Neural cell (in vitro differentiated cells): ENCODE data around the gene AKAP6. TPM values are rescaled to one million over a fixed set of nuclear protein-coding genes. Genes with fewer than 3 reads are reported as not detected.

Experiments
- H2AFZ ChIP-seq: fragments of 200-600, 300-800 bp; sonication (generic), shearing (Covaris generic); 2 replicates; pipeline ENCODE4 v1.6.0; 2014; ENCODE audit warnings: low read depth, mild to moderate bottlenecking, antibody characterized with exemption, low read length, moderate library complexity
- H3F3A ChIP-seq: fragments of 200-600 bp; shearing (Covaris generic); 2 replicates; pipeline ENCODE4 v1.6.1; 2016; ENCODE audit warnings: mild to moderate bottlenecking, moderate library complexity, mixed read lengths, antibody characterized with exemption, low read length; ENCODE audit not compliant: insufficient read depth, poor library complexity, severe bottlenecking
- H3K27ac ChIP-seq: fragments of 200-600, 300-800 bp; sonication (generic), shearing (Covaris generic); 2 replicates; pipeline ENCODE4 v1.5.1; 2014; ENCODE audit warnings: mild to moderate bottlenecking, low read length, moderate library complexity
- H3K27me3 ChIP-seq: fragments of 300-800, 200-600 bp; sonication (generic), shearing (Covaris generic); 2 replicates; pipeline ENCODE4 v1.6.0; 2014; ENCODE audit warnings: mild to moderate bottlenecking, low read depth, low read length, moderate library complexity; ENCODE audit not compliant: insufficient read depth
- H3K36me3 ChIP-seq: fragments of 300-800, 200-600 bp; sonication (generic), shearing (Covaris generic); 2 replicates; pipeline ENCODE4 v1.5.1; 2014; ENCODE audit warnings: mild to moderate bottlenecking, antibody characterized with exemption, low read length, moderate library complexity; ENCODE audit not compliant: insufficient read depth
- H3K4me2 ChIP-seq: fragments of 300-800, 200-600 bp; sonication (generic), shearing (Covaris generic); 2 replicates; pipeline ENCODE4 v1.6.0; 2014; ENCODE audit warnings: mild to moderate bottlenecking, low read length
- H3K4me3 ChIP-seq: fragments of 300-800, 200-600 bp; sonication (generic), shearing (Covaris generic); 2 replicates; pipeline ENCODE4 v1.5.1; 2014; ENCODE audit warnings: mild to moderate bottlenecking, low read length, moderate library complexity
- H3K79me2 ChIP-seq: fragments of 200-600 bp; shearing (Covaris generic); replicated peaks from 2 replicates; pipeline ENCODE4 v1.6.0; 2014; ENCODE audit warnings: mild to moderate bottlenecking, low read length, moderate library complexity; ENCODE audit not compliant: insufficient read depth
- H3K9ac ChIP-seq: fragments of 300-800, 200-600 bp; sonication (generic), shearing (Covaris generic); 2 replicates; pipeline ENCODE4 v1.6.1; 2016; ENCODE audit warnings: mild to moderate bottlenecking, low read length, mixed read lengths
- H3K9me2 ChIP-seq: fragments of 200-600 bp; shearing (Covaris generic); 2 replicates; pipeline ENCODE4 v1.6.1; 2016; ENCODE audit warnings: mild to moderate bottlenecking, low read length, mixed read lengths; ENCODE audit not compliant: insufficient read depth
- H3K9me3 ChIP-seq: fragments of 200-600, 300-800 bp; sonication (generic), shearing (Covaris generic); 2 replicates; pipeline ENCODE4 v1.6.1; 2016; ENCODE audit warnings: mild to moderate bottlenecking, mixed run types, low read length, moderate library complexity, mixed read lengths
- H4K20me1 ChIP-seq: fragments of 200-600 bp; shearing (Covaris generic); 2 replicates; pipeline ENCODE4 v1.6.1; 2016; ENCODE audit warnings: mild to moderate bottlenecking, mixed run types; ENCODE audit not compliant: insufficient read depth
- CTCF ChIP-seq: fragments of 450-650 bp; IDR thresholded peaks from 2 replicates; pipeline ENCODE4 v1.5.1; 2014; ENCODE audit warnings: antibody characterized with exemption, mild to moderate bottlenecking, moderate library complexity; ENCODE audit not compliant: poor library complexity, severe bottlenecking
- EP300 ChIP-seq: fragments of 450-650 bp; conservative IDR thresholded peaks from 2 replicates; pipeline ENCODE4 v1.6.1; 2014; ENCODE audit warnings: antibody characterized with exemption, mild to moderate bottlenecking, moderate library complexity; ENCODE audit not compliant: poor library complexity, severe bottlenecking
- EZH2 ChIP-seq: fragments of 200-600, 300-800 bp; shearing (Covaris generic), sonication (generic); IDR thresholded peaks from 2 replicates; pipeline ENCODE4 v1.6.1; 2014; ENCODE audit warnings: antibody characterized with exemption, low read length, borderline replicate concordance, mild to moderate bottlenecking; ENCODE audit not compliant: insufficient read depth, poor library complexity, severe bottlenecking
- MXI1 ChIP-seq: fragments of 450-650 bp; conservative IDR thresholded peaks from 2 replicates; pipeline ENCODE4 v1.6.1; 2014; ENCODE audit warnings: antibody characterized with exemption, mild to moderate bottlenecking; ENCODE audit not compliant: poor library complexity, severe bottlenecking
- POLR2AphosphoS5 ChIP-seq: IDR thresholded peaks from 2 replicates; pipeline ENCODE4 v1.6.1; 2012
- RAD21 ChIP-seq: fragments of 450-650 bp; conservative IDR thresholded peaks from 2 replicates; pipeline ENCODE4 v1.6.1; 2014; ENCODE audit warnings: antibody characterized with exemption, mild to moderate bottlenecking, moderate library complexity
- REST ChIP-seq: IDR thresholded peaks from 2 replicates; pipeline ENCODE4 v1.6.1; 2012; ENCODE audit warnings: borderline replicate concordance
- SMC3 ChIP-seq: fragments of 450-650 bp; conservative IDR thresholded peaks from 2 replicates; pipeline ENCODE4 v1.6.1; 2014; ENCODE audit warnings: antibody characterized with exemption, mild to moderate bottlenecking, moderate library complexity; ENCODE audit not compliant: poor library complexity
- TAF1 ChIP-seq: IDR thresholded peaks from 2 replicates; pipeline ENCODE4 v1.6.1; 2012; ENCODE audit warnings: low read depth
- polyA plus RNA-seq: library from polyadenylated mRNA; depleted of rRNA; stranded (reverse); fragments of >200 nt; gene quantifications from 2 replicates; pipeline ENCODE4 v1.2.3, GENCODE V29; 2014

AKAP6 gene
- polyA plus RNA-seq, 1 donor from 2014 or later = 15.8 TPM

DNA sequence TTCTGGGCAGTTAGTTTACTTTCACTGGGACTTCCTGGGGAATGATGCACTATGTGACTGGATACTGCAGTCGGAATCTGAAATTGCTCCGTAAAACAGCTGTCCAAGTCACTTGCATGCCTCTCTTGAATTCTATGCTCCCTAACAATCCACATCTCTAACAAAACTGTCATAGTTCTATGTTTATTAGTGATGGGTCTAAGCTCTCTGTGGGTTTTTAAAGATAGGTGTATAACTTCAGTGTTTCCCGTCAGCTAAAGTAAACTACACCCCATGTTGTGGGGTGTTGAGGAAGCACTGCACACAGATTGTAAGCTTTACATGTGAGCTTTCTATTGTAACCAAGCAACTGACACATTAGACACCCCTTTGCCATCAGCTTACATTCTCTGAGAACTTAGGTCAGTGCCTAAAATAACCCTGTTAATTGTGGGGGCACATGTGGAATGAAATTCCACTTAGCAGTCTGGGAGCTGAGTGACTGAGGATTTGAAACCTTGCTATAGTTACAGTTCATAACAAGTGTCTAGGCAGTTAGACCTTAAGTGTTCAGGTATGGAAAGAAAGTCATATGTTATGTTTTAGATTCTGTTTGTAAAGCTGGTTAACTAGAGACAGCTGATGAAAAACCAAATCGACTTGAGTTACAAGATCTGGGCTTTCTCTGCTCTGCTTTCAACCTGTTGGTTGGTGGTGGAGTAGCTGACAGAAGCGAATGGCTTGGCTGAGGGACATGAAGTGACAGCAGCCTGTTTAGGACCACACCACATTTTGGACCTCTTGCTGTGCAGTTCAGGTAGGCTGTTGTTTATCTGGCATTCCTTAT lies 165.7 kb downstream of the AKAP6 start:
- Histone ChIP-seq H4K20me1 (no peaks in the 10 kb centered on the region), H3K79me2 (no peaks in the 10 kb centered on the region), H3K9me2 (no peaks in the 10 kb centered on the region), H3K4me2 (no peak overlapping the region), H3K9me3 (no peaks in the 10 kb centered on the region), H3F3A (no peaks in the 10 kb centered on the region), H3K4me3 (no peak overlapping the region), H3K9ac (no peak overlapping the region), H3K27ac (no peak overlapping the region), H3K36me3 (no peaks in the 10 kb centered on the region), H3K27me3 (no peaks in the 10 kb centered on the region), H2AFZ (no peak overlapping the region)
- no peak for TF ChIP-seq SMC3
- TF ChIP-seq TAF1 = no peak
- TF ChIP-seq EP300 = no peak
- no peak for TF ChIP-seq EZH2
- no peak for TF ChIP-seq MXI1
- no peak for TF ChIP-seq POLR2AphosphoS5
- no peak for TF ChIP-seq CTCF

GRCh38 chr14:32495435-32495734 lies 166.3 kb downstream of the AKAP6 start:
- Histone ChIP-seq H3K9me2 (no peaks in the 10 kb centered on the region), H3K4me2 (no peak overlapping the region), H3K36me3 (no peaks in the 10 kb centered on the region), H3K27ac (no peak overlapping the region), H3K9me3 (no peaks in the 10 kb centered on the region), H3K4me3 (no peak overlapping the region), H3K27me3 (no peaks in the 10 kb centered on the region), H3K9ac (no peak overlapping the region), H3K79me2 (no peaks in the 10 kb centered on the region), H2AFZ (no peak overlapping the region), H3F3A (no peaks in the 10 kb centered on the region), H4K20me1 (no peaks in the 10 kb centered on the region)
- TF ChIP-seq EZH2 (no peak), EP300 (no peak), SMC3 (no peak), CTCF (no peak), MXI1 (no peak)

- H3F3A ChIP-seq = peaks cover 3% of the 10 kb centered on the region
- no peaks in the 10 kb centered on the region for H4K20me1 ChIP-seq
- no peaks in the 10 kb centered on the region for H3K36me3 ChIP-seq
- H2AFZ ChIP-seq = no peak overlapping the region
- no peaks in the 10 kb centered on the region for H3K9me3 ChIP-seq
- no peaks in the 10 kb centered on the region for H3K9me2 ChIP-seq
- H3K4me2 ChIP-seq = no peak overlapping the region
- H3K27me3 ChIP-seq = no peaks in the 10 kb centered on the region
- no peak overlapping the region for H3K9ac ChIP-seq
- H3K79me2 ChIP-seq = no peaks in the 10 kb centered on the region
- H3K4me3 ChIP-seq = no peak overlapping the region
- no peak overlapping the region for H3K27ac ChIP-seq
- TF ChIP-seq RAD21 (no peak), SMC3 (no peak), REST (no peak), CTCF (no peak), POLR2AphosphoS5 (no peak), MXI1 (no peak), EZH2 (no peak), TAF1 (no peak), EP300 (no peak)
Observed at GRCh38 chr14:32497248-32497647, 168.2 kb downstream of the AKAP6 start.
